Left ventricle myocardium inferior (tissue), 1 donor: ENCODE results near the gene SLC34A1. TPM values are rescaled to one million over a fixed set of nuclear protein-coding genes. Genes with fewer than 3 reads are reported as not detected.

Experiments
- DNase-seq: peaks from one replicate; pipeline ENCODE4 v3.0.0-alpha.2; 2020
- H3K27ac ChIP-seq: fragments of 200-600 bp; replicated peaks from 2 replicates; pipeline ENCODE4 v1.8.0; 2021
- H3K27me3 ChIP-seq: fragments of 200-600 bp; 2 replicates; pipeline ENCODE4 v1.8.0; 2021; ENCODE audit warnings: low read depth
- H3K36me3 ChIP-seq: fragments of 200-600 bp; 2 replicates; pipeline ENCODE4 v1.8.0; 2021
- H3K4me1 ChIP-seq: fragments of 200-600 bp; 2 replicates; pipeline ENCODE4 v1.8.0; 2021
- H3K4me3 ChIP-seq: fragments of 200-600 bp; 2 replicates; pipeline ENCODE4 v1.8.0; 2021; ENCODE audit warnings: mild to moderate bottlenecking, moderate library complexity
- H3K9me3 ChIP-seq: fragments of 200-600 bp; replicated peaks from 2 replicates; pipeline ENCODE4 v1.8.0; 2021
- CTCF ChIP-seq: fragments of 200-600 bp; IDR thresholded peaks from 2 replicates; pipeline ENCODE4 v1.8.0; 2021; ENCODE audit warnings: antibody characterized with exemption, mild to moderate bottlenecking, borderline replicate concordance
- intact Hi-C: fragments of 100-400 bp; cut with micrococcal nuclease; formaldehyde crosslinking; loops from one replicate; pipeline ENCODE4 v1.11.0; 2022
- total RNA-seq: library from RNA; stranded (reverse); fragmentation: NEBNext Ultra II Directional; extraction: Animal tissue kit (Norgen Biotek cat#: 25700); gene quantifications from one replicate; pipeline ENCODE4 v1.2.1, GENCODE V29; 2021
- donor health status: DM: no; HTN: yes; CAD: no; lungs with severe emphysema.

SLC34A1 gene
- total RNA-seq, 1 donor from 2014 or later = not detected

GRCh38 chr5:177383181-177383580, 1.1 kb upstream of the SLC34A1 start:
- intact Hi-C loops = no loop called here
- DNase-seq = no peak
- H3K36me3 ChIP-seq = no peaks in the 10 kb centered on the region
- no peak for TF ChIP-seq CTCF
- H3K4me3 ChIP-seq = no peak overlapping the region
- H3K27me3 ChIP-seq = peaks cover 82% of the 10 kb centered on the region
- no peaks in the 10 kb centered on the region for H3K4me1 ChIP-seq
- H3K27ac ChIP-seq = no peak overlapping the region
- no peaks in the 10 kb centered on the region for H3K9me3 ChIP-seq

GRCh38 chr5:177385720-177386119, 1.5 kb downstream of the SLC34A1 start:
- Histone ChIP-seq H3K9me3 (no peaks in the 10 kb centered on the region), H3K27me3 (peaks cover 95% of the 10 kb centered on the region), H3K36me3 (no peaks in the 10 kb centered on the region), H3K4me1 (peaks cover 7% of the 10 kb centered on the region), H3K4me3 (no peak overlapping the region), H3K27ac (no peak overlapping the region)
- DNase-seq = no peak
- TF ChIP-seq CTCF = no peak
- intact Hi-C loops = no loop called here

- no peaks in the 10 kb centered on the region for H3K9me3 ChIP-seq
- no peak for TF ChIP-seq CTCF
- intact Hi-C loops = no loop called here
- H3K36me3 ChIP-seq = no peaks in the 10 kb centered on the region
- DNase-seq = no peak
- H3K4me3 ChIP-seq = no peak overlapping the region
- peaks cover 87% of the 10 kb centered on the region for H3K27me3 ChIP-seq
- peaks cover 7% of the 10 kb centered on the region for H3K4me1 ChIP-seq
- no peak overlapping the region for H3K27ac ChIP-seq
Observed at GRCh38 chr5:177386542-177386941, 2.3 kb downstream of the SLC34A1 start.

GRCh38 chr5:177387405-177387804, 3.2 kb downstream of the SLC34A1 start:
- no peaks in the 10 kb centered on the region for H3K9me3 ChIP-seq
- H3K4me3 ChIP-seq = no peak overlapping the region
- H3K27ac ChIP-seq = no peak overlapping the region
- H3K27me3 ChIP-seq = peaks cover 80% of the 10 kb centered on the region
- intact Hi-C loops = no loop called here
- H3K36me3 ChIP-seq = no peaks in the 10 kb centered on the region
- TF ChIP-seq CTCF = no peak
- peaks cover 7% of the 10 kb centered on the region for H3K4me1 ChIP-seq
- DNase-seq = no peak

GRCh38 chr5:177388521-177389052, 4.4 kb downstream of the SLC34A1 start:
- Histone ChIP-seq H3K27ac (no peak overlapping the region), H3K4me1 (peaks cover 7% of the 10 kb centered on the region), H3K4me3 (no peak overlapping the region), H3K27me3 (peaks cover 69% of the 10 kb centered on the region), H3K9me3 (no peaks in the 10 kb centered on the region), H3K36me3 (no peaks in the 10 kb centered on the region)
- intact Hi-C loops = no loop called here
- TF ChIP-seq CTCF = no peak
- DNase-seq = no peak
